Measurements from ENCODE around the gene GPANK1.
A peak's percentile ranks its signal among the peaks of the same experiment; 100 is the strongest.

The GPANK1 gene

DNA sequence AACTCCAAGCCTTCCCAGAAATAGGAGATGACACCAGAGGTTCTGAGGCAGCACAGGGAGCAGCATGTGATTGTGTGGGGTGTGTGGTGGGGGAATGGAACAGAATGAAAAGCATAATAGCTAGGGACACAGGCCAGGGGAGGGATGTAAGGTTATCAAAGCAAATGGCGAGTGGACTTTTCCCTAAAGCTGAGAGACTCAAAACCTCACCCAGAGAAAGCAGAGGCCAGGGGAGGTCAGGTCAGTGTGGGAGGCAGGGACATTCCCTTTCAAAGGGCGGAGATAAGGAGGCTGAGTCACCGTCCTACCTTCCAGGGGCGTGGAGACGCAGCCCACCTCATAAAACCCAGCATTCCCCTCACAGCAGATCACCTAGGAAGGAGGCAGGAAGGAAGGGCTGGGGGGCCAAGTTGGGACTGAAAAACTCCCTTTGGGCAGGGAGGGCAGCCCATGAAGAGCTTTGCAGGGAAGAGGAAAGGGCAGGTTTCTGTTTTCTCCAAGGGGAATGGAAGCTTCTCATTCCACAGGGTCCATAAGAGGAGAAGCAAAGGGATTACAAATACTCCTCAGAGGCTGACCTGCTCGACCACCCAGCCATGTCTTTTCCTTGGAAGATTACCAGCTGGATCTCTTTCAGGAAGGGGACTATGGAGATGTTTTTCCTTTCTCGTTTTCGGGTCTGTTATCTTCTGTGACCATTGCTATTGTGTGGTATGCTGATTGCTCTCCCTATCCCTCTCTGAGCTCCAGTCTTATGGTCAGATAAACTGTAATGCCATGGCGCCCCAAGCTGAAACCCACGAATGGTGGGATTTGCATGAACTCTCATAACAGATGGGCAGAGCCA lies 25.7 kb upstream of the GPANK1 start:
- no peak overlapping the region for H3K4me3 ChIP-seq (ENCODE audit: low read depth in 1 of 2, low read length in 1 of 2)
- H3K27ac ChIP-seq: no peak overlapping the region
- no peaks in the 10 kb centered on the region for H3K4me1 ChIP-seq (ENCODE audit: control insufficient read depth in 1 of 2, insufficient read depth in 1 of 2, low read depth in 1 of 2, low read length in 1 of 2)
- TF ChIP-seq, protein P1, sequence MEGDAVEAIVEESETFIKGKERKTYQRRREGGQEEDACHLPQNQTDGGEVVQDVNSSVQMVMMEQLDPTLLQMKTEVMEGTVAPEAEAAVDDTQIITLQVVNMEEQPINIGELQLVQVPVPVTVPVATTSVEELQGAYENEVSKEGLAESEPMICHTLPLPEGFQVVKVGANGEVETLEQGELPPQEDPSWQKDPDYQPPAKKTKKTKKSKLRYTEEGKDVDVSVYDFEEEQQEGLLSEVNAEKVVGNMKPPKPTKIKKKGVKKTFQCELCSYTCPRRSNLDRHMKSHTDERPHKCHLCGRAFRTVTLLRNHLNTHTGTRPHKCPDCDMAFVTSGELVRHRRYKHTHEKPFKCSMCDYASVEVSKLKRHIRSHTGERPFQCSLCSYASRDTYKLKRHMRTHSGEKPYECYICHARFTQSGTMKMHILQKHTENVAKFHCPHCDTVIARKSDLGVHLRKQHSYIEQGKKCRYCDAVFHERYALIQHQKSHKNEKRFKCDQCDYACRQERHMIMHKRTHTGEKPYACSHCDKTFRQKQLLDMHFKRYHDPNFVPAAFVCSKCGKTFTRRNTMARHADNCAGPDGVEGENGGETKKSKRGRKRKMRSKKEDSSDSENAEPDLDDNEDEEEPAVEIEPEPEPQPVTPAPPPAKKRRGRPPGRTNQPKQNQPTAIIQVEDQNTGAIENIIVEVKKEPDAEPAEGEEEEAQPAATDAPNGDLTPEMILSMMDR (IDR thresholded peaks at IDR 0.05): no peak
- no peaks in the 10 kb centered on the region for H3K9me3 ChIP-seq
- H3K36me3 ChIP-seq: peaks cover 100% of the 10 kb centered on the region
- H3K27me3 ChIP-seq: no peaks in the 10 kb centered on the region

DNA sequence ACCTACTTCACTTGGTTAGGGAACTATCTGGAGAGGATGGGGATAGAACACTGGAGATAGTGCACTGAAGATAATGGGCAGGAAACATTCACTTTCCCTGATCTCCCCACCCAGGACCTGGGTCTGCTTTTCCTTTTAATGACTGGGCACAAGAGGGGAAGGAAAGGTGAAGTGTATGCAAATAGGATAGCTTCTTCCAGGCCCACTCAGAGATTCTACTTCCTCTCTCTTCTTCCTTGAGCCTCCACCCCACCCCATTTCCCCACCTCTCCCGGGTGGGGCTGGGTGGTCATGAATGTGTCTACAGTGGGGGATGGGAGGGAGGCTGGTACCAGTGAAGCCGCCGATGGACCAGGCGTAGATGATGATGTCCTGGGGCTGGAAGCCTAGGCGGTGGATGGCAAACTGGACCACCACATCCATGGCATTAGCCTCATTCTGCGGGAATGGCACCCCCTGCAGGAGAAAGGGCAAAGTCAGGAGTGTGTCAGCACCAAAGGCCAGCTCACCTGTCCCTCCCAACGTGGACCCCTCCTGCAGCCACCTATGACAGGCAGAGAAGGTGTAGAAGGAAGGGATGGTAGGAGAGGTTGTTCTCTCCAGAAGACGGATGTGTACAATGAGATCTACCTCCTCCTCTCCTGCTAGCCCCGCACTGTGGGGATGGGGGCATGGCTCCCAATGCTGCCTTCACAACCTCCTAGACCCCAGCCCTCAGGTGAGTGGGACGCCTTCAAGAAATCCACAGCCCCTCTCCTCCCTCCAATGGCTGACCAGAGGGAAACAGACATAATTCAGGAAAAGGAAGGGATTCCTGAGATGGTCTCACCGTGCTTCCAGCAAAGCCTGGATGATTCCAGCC lies 24.7 kb upstream of the GPANK1 start:
- H3K36me3 ChIP-seq: peaks cover 98% of the 10 kb centered on the region
- TF ChIP-seq, protein P1 (IDR thresholded peaks at IDR 0.05): no peak
- H3K4me1 ChIP-seq (ENCODE audit: control insufficient read depth in 1 of 2, insufficient read depth in 1 of 2, low read depth in 1 of 2, low read length in 1 of 2): no peaks in the 10 kb centered on the region
- H3K27me3 ChIP-seq: no peaks in the 10 kb centered on the region
- H3K9me3 ChIP-seq: no peaks in the 10 kb centered on the region
- H3K4me3 ChIP-seq (ENCODE audit: low read depth in 1 of 2, low read length in 1 of 2): no peak overlapping the region
- peak overlapping the region; percentile 23 for H3K27ac ChIP-seq

DNA sequence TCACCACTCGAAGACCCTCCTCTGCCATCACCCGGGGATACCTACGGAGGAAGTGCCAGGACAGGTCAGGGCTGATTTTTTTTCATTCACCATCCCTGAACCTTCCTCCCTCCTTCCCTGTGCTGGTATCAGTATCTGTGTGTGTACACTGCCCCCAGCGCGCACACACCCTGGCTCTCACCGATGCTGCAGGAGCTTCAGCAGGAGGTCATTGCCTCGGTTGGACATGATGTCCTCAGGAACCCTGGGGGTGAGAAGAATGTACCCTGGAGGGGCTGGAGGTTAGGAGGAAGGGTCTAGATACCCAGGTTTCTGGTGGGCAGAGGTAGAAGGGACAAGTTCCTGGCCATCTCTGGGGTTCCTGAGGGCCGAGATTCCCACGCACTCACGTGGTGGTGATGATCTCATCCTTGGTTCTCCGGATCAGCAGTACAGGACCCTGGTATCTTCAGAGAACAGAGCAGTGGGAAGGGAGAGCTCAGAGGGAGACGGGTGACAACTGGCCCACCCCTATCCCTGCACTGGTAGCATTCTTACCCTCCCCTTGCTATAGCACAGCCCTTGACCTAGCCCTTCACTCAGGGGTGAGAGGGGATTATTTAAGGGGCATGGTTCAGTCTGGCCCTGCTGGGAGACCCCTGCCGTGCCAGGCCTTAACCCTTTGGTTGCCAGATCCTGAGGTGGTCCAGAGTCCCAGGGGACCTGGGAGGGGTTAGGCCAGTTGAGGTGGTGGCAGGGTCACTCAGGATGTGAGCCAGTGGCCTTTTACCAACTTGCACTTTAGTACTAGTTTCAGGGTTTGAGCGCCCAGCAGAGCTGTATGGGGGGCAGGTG lies 23.3 kb upstream of the GPANK1 start:
- TF ChIP-seq, protein P1 (IDR thresholded peaks at IDR 0.05): no peak
- Histone ChIP-seq H3K4me1 (ENCODE audit: control insufficient read depth in 1 of 2, insufficient read depth in 1 of 2, low read depth in 1 of 2, low read length in 1 of 2) (peaks cover 0 to 4% of the 10 kb centered on the region in 2 experiments), H3K27me3 (peaks cover 3% of the 10 kb centered on the region), H3K27ac (no peak overlapping the region), H3K9me3 (no peaks in the 10 kb centered on the region), H3K36me3 (peaks cover 97% of the 10 kb centered on the region), H3K4me3 (ENCODE audit: low read depth in 1 of 2, low read length in 1 of 2) (no peak overlapping the region)

DNA sequence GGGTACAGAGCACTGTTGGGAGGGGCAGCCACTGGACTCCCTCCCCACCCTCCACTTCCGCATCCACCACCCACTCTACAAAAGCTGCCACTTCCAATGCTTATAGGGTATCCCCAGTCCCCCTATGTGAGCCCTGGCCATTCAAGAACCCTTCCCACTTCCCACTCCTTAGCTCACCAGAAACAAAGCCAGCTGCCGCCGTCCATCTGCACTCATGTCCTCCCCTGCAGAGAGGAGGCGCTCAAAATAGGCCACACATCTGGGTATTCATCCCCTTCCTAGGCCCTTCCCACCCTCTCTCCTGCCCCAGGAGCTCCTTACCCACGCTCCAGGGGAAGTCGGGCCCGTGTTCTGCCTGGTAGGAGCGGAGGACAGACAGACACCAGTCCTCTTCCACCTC lies 22.5 kb upstream of the GPANK1 start:
- no peak overlapping the region for H3K4me3 ChIP-seq (ENCODE audit: low read depth in 1 of 2, low read length in 1 of 2)
- TF ChIP-seq, protein P1 (IDR thresholded peaks at IDR 0.05): no peak
- H3K27ac ChIP-seq: no peak overlapping the region
- peaks cover 0 to 6% of the 10 kb centered on the region in 2 experiments for H3K4me1 ChIP-seq (ENCODE audit: control insufficient read depth in 1 of 2, insufficient read depth in 1 of 2, low read depth in 1 of 2, low read length in 1 of 2)
- H3K36me3 ChIP-seq: peaks cover 93% of the 10 kb centered on the region
- H3K9me3 ChIP-seq: no peaks in the 10 kb centered on the region
- H3K27me3 ChIP-seq: peaks cover 8% of the 10 kb centered on the region

DNA sequence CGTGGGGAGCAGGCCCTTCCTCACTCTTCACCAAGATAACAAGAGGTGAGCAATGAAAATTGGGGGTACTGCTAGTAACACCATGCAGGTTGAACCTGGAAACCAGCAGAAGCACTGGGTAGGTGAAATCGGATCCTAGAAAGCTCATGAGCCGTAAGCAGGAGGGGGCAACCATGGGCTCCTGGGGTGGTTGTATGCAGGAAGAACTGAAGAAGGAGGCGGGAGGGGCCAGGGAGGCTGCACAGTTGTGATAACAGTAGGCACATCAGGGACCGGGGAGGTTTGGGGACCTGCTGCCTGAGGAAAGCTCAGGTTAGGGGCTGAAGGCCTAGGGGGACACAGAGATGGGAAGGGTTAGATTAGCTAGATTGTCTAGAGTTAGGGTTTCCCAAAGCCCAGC lies 21.7 kb upstream of the GPANK1 start:
- Histone ChIP-seq H3K4me3 (ENCODE audit: low read depth in 1 of 2, low read length in 1 of 2) (no peak overlapping the region), H3K36me3 (peaks cover 85% of the 10 kb centered on the region), H3K9me3 (no peaks in the 10 kb centered on the region), H3K27ac (peak overlapping the region; percentile 36), H3K27me3 (peaks cover 16% of the 10 kb centered on the region), H3K4me1 (ENCODE audit: control insufficient read depth in 1 of 2, insufficient read depth in 1 of 2, low read depth in 1 of 2, low read length in 1 of 2) (peaks cover 3 to 9% of the 10 kb centered on the region in 2 experiments)
- TF ChIP-seq, protein P1 (IDR thresholded peaks at IDR 0.05): no peak
